ENCODE data around the gene PIWIL4. TPM values are rescaled to one million over a fixed set of nuclear protein-coding genes. Genes with fewer than 3 reads are reported as not detected.

The PIWIL4 gene
- total RNA-seq, 2 donors from 2014 or later, result 0.82 to 17.2 TPM

DNA sequence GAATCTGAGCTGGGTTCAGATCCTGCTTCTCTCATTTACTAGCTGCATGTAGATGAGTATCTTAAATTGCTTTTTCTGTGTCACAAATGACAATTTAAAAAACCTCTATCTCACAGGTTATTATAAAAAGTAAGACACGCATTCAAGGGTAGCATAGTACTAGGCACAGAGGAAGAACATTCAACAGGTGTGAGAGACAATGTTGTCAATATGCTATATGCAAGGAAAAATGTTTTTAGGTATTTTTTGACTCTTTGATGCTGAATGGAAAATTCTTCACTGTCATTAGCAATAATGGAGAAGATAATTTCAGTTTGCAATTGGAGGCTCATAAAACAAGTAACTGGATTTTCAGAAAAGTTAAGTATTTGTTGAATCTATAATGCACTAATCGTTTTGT lies 81.6 kb downstream of the PIWIL4 start:
- intact Hi-C loops (cut with DNase I), result no loop called here
- DNase-seq (ENCODE audit: low spot score), result no peak
- Histone ChIP-seq H3K4me1 (replicated peaks) (no peaks in the 10 kb centered on the region), H3K4me3 (no peak overlapping the region), H3K27me3 (replicated peaks; ENCODE audit: insufficient read depth) (no peaks in the 10 kb centered on the region), H3K9me3 (no peaks in the 10 kb centered on the region), H3K27ac (no peak overlapping the region), H3K36me3 (no peaks in the 10 kb centered on the region)
- 69% methylated on average over 2 of the region's 2 CpGs for WGBS
- no peak for TF ChIP-seq POLR2AphosphoS5 (IDR thresholded peaks at IDR 0.05)
- TF ChIP-seq CTCF (IDR thresholded peaks at IDR 0.05), result no peak
- TF ChIP-seq POLR2A (IDR thresholded peaks at IDR 0.05), result no peak

- H3K27ac ChIP-seq, result no peak overlapping the region
Observed at GRCh38 chr11:94649254-94649653, 82.1 kb downstream of the PIWIL4 start.

GRCh38 chr11:94649964-94650623 lies 82.9 kb downstream of the PIWIL4 start:
- intact Hi-C loops (cut with DNase I), result no loop called here

More at GRCh38 chr11:94649254-94649653, 82.1 kb downstream of the PIWIL4 start:
- Histone ChIP-seq H3K4me3 (no peak overlapping the region), H3K27me3 (replicated peaks; ENCODE audit: insufficient read depth) (no peaks in the 10 kb centered on the region), H3K4me1 (replicated peaks) (no peaks in the 10 kb centered on the region), H3K36me3 (no peaks in the 10 kb centered on the region), H3K9me3 (no peaks in the 10 kb centered on the region)
- TF ChIP-seq CTCF (IDR thresholded peaks at IDR 0.05), result no peak
- no peak for TF ChIP-seq POLR2A (IDR thresholded peaks at IDR 0.05)
- no peak for TF ChIP-seq POLR2AphosphoS5 (IDR thresholded peaks at IDR 0.05)
- DNase-seq (ENCODE audit: low spot score), result no peak
- WGBS, result 21% methylated on average over 2 of the region's 2 CpGs
- intact Hi-C loops (cut with DNase I), result no loop called here

GRCh38 chr11:94650756-94651155 lies 83.6 kb downstream of the PIWIL4 start:
- 64% methylated on average over 7 of the region's 7 CpGs for WGBS
- TF ChIP-seq CTCF (IDR thresholded peaks at IDR 0.05), result no peak
- TF ChIP-seq POLR2AphosphoS5 (IDR thresholded peaks at IDR 0.05), result no peak
- TF ChIP-seq POLR2A (IDR thresholded peaks at IDR 0.05), result no peak
- Histone ChIP-seq H3K36me3 (no peaks in the 10 kb centered on the region), H3K4me1 (replicated peaks) (no peaks in the 10 kb centered on the region), H3K9me3 (no peaks in the 10 kb centered on the region), H3K27me3 (replicated peaks; ENCODE audit: insufficient read depth) (no peaks in the 10 kb centered on the region), H3K4me3 (no peak overlapping the region), H3K27ac (no peak overlapping the region)
- intact Hi-C loops (cut with DNase I), result no loop called here
- no peak for DNase-seq (ENCODE audit: low spot score)

More at GRCh38 chr11:94649964-94650623, 82.9 kb downstream of the PIWIL4 start:
- H3K27me3 ChIP-seq (replicated peaks; ENCODE audit: insufficient read depth), result no peaks in the 10 kb centered on the region
- no peaks in the 10 kb centered on the region for H3K4me1 ChIP-seq (replicated peaks)
- H3K27ac ChIP-seq, result no peak overlapping the region
- no peak for DNase-seq (ENCODE audit: low spot score)
- no peaks in the 10 kb centered on the region for H3K9me3 ChIP-seq
- H3K36me3 ChIP-seq, result no peaks in the 10 kb centered on the region
- WGBS, result 94% methylated on average over 4 of the region's 4 CpGs
- no peak overlapping the region for H3K4me3 ChIP-seq
- TF ChIP-seq CTCF (IDR thresholded peaks at IDR 0.05) (no peak), POLR2A (IDR thresholded peaks at IDR 0.05) (no peak), POLR2AphosphoS5 (IDR thresholded peaks at IDR 0.05) (no peak)

GRCh38 chr11:94652735-94653284 lies 85.6 kb downstream of the PIWIL4 start:
- no peaks in the 10 kb centered on the region for H3K4me1 ChIP-seq (replicated peaks)
- no peaks in the 10 kb centered on the region for H3K9me3 ChIP-seq
- TF ChIP-seq POLR2AphosphoS5 (IDR thresholded peaks at IDR 0.05), result no peak
- no peak for TF ChIP-seq CTCF (IDR thresholded peaks at IDR 0.05)
- TF ChIP-seq POLR2A (IDR thresholded peaks at IDR 0.05), result no peak
- no peak for DNase-seq (ENCODE audit: low spot score)
- intact Hi-C loops (cut with DNase I), result no loop called here
- no peaks in the 10 kb centered on the region for H3K27me3 ChIP-seq (replicated peaks; ENCODE audit: insufficient read depth)
- no peak overlapping the region for H3K27ac ChIP-seq
- 96% methylated on average over 6 of the region's 6 CpGs for WGBS
- H3K4me3 ChIP-seq, result no peak overlapping the region
- no peaks in the 10 kb centered on the region for H3K36me3 ChIP-seq
